Panc1 (cell line): ENCODE data around the gene GRIK3. TPM values are rescaled to one million over a fixed set of nuclear protein-coding genes. Genes with fewer than 3 reads are reported as not detected.

Experiments
- ATAC-seq: fragments of 200-7000 bp; cut with Tn5 transposase; 2 replicates; pipeline ENCODE4 v1.9.1; 2020; ENCODE audit warnings: mild to moderate bottlenecking, moderate library complexity
- BruUV-seq: library from RNA; stranded (reverse); fragments of 400-500 nt; replicated peaks from 2 replicates; lab custom pipeline; 2021; lab: Mats Ljungman, UMichigan
- CTCF ChIA-PET: fragments of 300-600 bp; sonication (Branson Sonifier 250); formaldehyde crosslinking; loops from one replicate; lab custom pipeline; 2022; ENCODE audit warnings: antibody characterized with exemption; lab: Charles Lee
- POLR2A ChIA-PET: fragments of 300-600 bp; sonication (Branson Sonifier 250); formaldehyde crosslinking; loops from one replicate; lab custom pipeline; 2022; ENCODE audit warnings: antibody characterized with exemption; lab: Charles Lee
- DNase-seq: peaks from one replicate; pipeline ENCODE4 v3.0.0-alpha.2; 2010; ENCODE audit warnings: low read depth, low spot score
- H3K27ac ChIP-seq: 2 replicates; pipeline ENCODE4 v1.5.1; 2011; ENCODE audit warnings: mild to moderate bottlenecking, low read length, inconsistent platforms
- H3K27me3 ChIP-seq: fragments of 200-500 bp; sonication (Bioruptor generic); 2 replicates; pipeline ENCODE4 v1.6.0; 2014; ENCODE audit warnings: low read length, inconsistent platforms; ENCODE audit not compliant: control insufficient read depth, insufficient read depth
- H3K36me3 ChIP-seq: fragments of 200-500 bp; sonication (Bioruptor generic); 2 replicates; pipeline ENCODE4 v1.5.1; 2014; ENCODE audit warnings: inconsistent platforms, mild to moderate bottlenecking, low read length, moderate library complexity; ENCODE audit not compliant: control insufficient read depth, insufficient read depth
- H3K4me1 ChIP-seq: 2 replicates; pipeline ENCODE4 v1.5.1; 2011; ENCODE audit warnings: inconsistent platforms, mild to moderate bottlenecking, low read length, moderate library complexity; ENCODE audit not compliant: control insufficient read depth, insufficient read depth
- H3K4me3 ChIP-seq, 2 experiments: 2 replicates each; pipeline ENCODE4 v1.5.1; 2011 to 2012; ENCODE audit warnings: low read depth in 2 of 2, low read length in 2 of 2, mild to moderate bottlenecking in 2 of 2, inconsistent platforms in 1 of 2, moderate library complexity in 1 of 2
- H3K9me3 ChIP-seq: fragments of 200-500 bp; sonication (Bioruptor generic); 2 replicates; pipeline ENCODE4 v1.5.1; 2014; ENCODE audit warnings: low read depth, mild to moderate bottlenecking, inconsistent platforms, low read length, moderate library complexity; ENCODE audit not compliant: control insufficient read depth, insufficient read depth
- POLR2AphosphoS5 ChIP-seq: IDR thresholded peaks from 2 replicates; pipeline ENCODE4 v1.6.1; 2012; ENCODE audit warnings: mild to moderate bottlenecking, low read depth, low read length, moderate library complexity
- SIN3A ChIP-seq: IDR thresholded peaks from 2 replicates; pipeline ENCODE4 v1.6.1; 2012; ENCODE audit warnings: low read depth, mild to moderate bottlenecking, low read length, moderate library complexity, borderline replicate concordance; ENCODE audit not compliant: insufficient read depth
- TCF7L2 ChIP-seq: IDR thresholded peaks from 2 replicates; pipeline ENCODE4 v1.6.1; 2011; ENCODE audit warnings: mild to moderate bottlenecking, low read depth, low read length, inconsistent platforms
- in situ Hi-C: cut with HindIII; loops from 2 replicates; pipeline ENCODE4 v1.10.0; 2016; ENCODE audit warnings: low sequenced_read_pairs, low pct_unique_long_range_greater_than_20kb
- intact Hi-C: fragments of 100-400 bp; cut with micrococcal nuclease; formaldehyde crosslinking; loops from one replicate; pipeline ENCODE4 v1.10.0; 2022; ENCODE audit not compliant: unreplicated experiment
- total RNA-seq: library from RNA; stranded (reverse); gene quantifications from one replicate; pipeline ENCODE4 v1.2.1, GENCODE V29; 2021; ENCODE audit not compliant: unreplicated experiment
- TF ChIP-seq, protein P1 (sequence below): fragments of 450-650 bp; IDR thresholded peaks from 2 replicates; pipeline ENCODE4 v1.5.1; 2017; ENCODE audit warnings: mild to moderate bottlenecking
- TF ChIP-seq, protein P2 (sequence below), 2 experiments: IDR thresholded peaks; 2 replicates each; pipeline ENCODE4 v1.6.1; 2011 to 2012; ENCODE audit warnings: low read depth in 2 of 2, control low read depth in 1 of 2, low read length in 1 of 2, mild to moderate bottlenecking in 1 of 2, moderate library complexity in 1 of 2; ENCODE audit not compliant: insufficient read depth in 1 of 2

Gene GRIK3
- total RNA-seq, 1 experiment from 2014 or later, result not detected

- intact Hi-C loops, result no loop called here
Measured at GRCh38 chr1:36753451-36753850, 280.9 kb downstream of the GRIK3 start.

GRCh38 chr1:36752891-36753361 lies 281.4 kb downstream of the GRIK3 start:
- no peaks in the 10 kb centered on the region for H3K36me3 ChIP-seq
- ChIA-PET POLR2A (no interaction called here), CTCF (no interaction called here)
- H3K4me3 ChIP-seq, result no peak overlapping the region
- no peak for DNase-seq
- no TSS peak for BruUV-seq
- H3K27ac ChIP-seq, result no peak overlapping the region
- ATAC-seq, result peak; percentile 41; the same call in 1 of the 2 replicates
- H3K9me3 ChIP-seq, result no peaks in the 10 kb centered on the region
- intact Hi-C loops (no loop called here), in situ Hi-C loops (no loop called here)
- H3K27me3 ChIP-seq, result 0 out of 2 replicates have a peak, but pooled peaks cover 5% of the 10 kb centered on the region
- TF ChIP-seq, protein P1, sequence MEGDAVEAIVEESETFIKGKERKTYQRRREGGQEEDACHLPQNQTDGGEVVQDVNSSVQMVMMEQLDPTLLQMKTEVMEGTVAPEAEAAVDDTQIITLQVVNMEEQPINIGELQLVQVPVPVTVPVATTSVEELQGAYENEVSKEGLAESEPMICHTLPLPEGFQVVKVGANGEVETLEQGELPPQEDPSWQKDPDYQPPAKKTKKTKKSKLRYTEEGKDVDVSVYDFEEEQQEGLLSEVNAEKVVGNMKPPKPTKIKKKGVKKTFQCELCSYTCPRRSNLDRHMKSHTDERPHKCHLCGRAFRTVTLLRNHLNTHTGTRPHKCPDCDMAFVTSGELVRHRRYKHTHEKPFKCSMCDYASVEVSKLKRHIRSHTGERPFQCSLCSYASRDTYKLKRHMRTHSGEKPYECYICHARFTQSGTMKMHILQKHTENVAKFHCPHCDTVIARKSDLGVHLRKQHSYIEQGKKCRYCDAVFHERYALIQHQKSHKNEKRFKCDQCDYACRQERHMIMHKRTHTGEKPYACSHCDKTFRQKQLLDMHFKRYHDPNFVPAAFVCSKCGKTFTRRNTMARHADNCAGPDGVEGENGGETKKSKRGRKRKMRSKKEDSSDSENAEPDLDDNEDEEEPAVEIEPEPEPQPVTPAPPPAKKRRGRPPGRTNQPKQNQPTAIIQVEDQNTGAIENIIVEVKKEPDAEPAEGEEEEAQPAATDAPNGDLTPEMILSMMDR, result no peak
- TF ChIP-seq, protein P2, sequence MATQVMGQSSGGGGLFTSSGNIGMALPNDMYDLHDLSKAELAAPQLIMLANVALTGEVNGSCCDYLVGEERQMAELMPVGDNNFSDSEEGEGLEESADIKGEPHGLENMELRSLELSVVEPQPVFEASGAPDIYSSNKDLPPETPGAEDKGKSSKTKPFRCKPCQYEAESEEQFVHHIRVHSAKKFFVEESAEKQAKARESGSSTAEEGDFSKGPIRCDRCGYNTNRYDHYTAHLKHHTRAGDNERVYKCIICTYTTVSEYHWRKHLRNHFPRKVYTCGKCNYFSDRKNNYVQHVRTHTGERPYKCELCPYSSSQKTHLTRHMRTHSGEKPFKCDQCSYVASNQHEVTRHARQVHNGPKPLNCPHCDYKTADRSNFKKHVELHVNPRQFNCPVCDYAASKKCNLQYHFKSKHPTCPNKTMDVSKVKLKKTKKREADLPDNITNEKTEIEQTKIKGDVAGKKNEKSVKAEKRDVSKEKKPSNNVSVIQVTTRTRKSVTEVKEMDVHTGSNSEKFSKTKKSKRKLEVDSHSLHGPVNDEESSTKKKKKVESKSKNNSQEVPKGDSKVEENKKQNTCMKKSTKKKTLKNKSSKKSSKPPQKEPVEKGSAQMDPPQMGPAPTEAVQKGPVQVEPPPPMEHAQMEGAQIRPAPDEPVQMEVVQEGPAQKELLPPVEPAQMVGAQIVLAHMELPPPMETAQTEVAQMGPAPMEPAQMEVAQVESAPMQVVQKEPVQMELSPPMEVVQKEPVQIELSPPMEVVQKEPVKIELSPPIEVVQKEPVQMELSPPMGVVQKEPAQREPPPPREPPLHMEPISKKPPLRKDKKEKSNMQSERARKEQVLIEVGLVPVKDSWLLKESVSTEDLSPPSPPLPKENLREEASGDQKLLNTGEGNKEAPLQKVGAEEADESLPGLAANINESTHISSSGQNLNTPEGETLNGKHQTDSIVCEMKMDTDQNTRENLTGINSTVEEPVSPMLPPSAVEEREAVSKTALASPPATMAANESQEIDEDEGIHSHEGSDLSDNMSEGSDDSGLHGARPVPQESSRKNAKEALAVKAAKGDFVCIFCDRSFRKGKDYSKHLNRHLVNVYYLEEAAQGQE (IDR thresholded peaks at IDR 0.05; ENCODE audit: insufficient read depth in 1 of 2, low read depth in 2 of 2, low read length in 1 of 2), result no peak
- no peak for TF ChIP-seq TCF7L2
- no peaks in the 10 kb centered on the region for H3K4me1 ChIP-seq

More at GRCh38 chr1:36753451-36753850, 280.9 kb downstream of the GRIK3 start:
- Histone ChIP-seq H3K9me3 (no peaks in the 10 kb centered on the region), H3K27ac (no peak overlapping the region), H3K4me3 (no peak overlapping the region), H3K27me3 (0 out of 2 replicates have a peak, but pooled peaks cover under 1% of the 10 kb centered on the region), H3K4me1 (no peaks in the 10 kb centered on the region), H3K36me3 (no peaks in the 10 kb centered on the region)
- ChIA-PET CTCF (no interaction called here), POLR2A (no interaction called here)
- DNase-seq, result no peak
- no peak for ATAC-seq
- no TSS peak for BruUV-seq
- no peak for TF ChIP-seq POLR2AphosphoS5
- TF ChIP-seq SIN3A, result no peak
- TF ChIP-seq, protein P2 (IDR thresholded peaks at IDR 0.05; ENCODE audit: insufficient read depth in 1 of 2, low read depth in 2 of 2, low read length in 1 of 2), result no peak
- TF ChIP-seq, protein P1, result no peak
- no peak for TF ChIP-seq TCF7L2
- in situ Hi-C loops, result no loop called here
